CD4-positive, CD25-positive, alpha-beta regulatory T cell (primary cell): ENCODE measurements around the gene FCER1G. TPM values are rescaled to one million over a fixed set of nuclear protein-coding genes. Genes with fewer than 3 reads are reported as not detected.

Source experiments
- ATAC-seq, 2 donors: fragments of 150-1000 bp; cut with Tn5 transposase; one replicate each; pipeline ENCODE4 v1.10.0; 2021; ENCODE audit warnings: low read depth in 2 of 2, moderate number of reproducible peaks in 2 of 2, moderate library complexity in 1 of 2
- DNase-seq, 3 donors: peaks; one replicate each; pipeline versions ENCODE4 v3.0.0 to v3.0.0-alpha.2; 2012 to 2022; ENCODE audit warnings: mixed read lengths in 1 of 3
- H3K27ac ChIP-seq: one replicate; pipeline ENCODE4 v1.7.0; 2013; ENCODE audit warnings: mild to moderate bottlenecking, low read length; ENCODE audit not compliant: insufficient read depth, poor library complexity, severe bottlenecking
- H3K27me3 ChIP-seq: one replicate; pipeline ENCODE4 v1.7.0; 2013; ENCODE audit warnings: low read length; ENCODE audit not compliant: control insufficient read depth, insufficient read depth
- H3K36me3 ChIP-seq: one replicate; pipeline ENCODE4 v1.7.0; 2013; ENCODE audit warnings: mild to moderate bottlenecking, low read length, moderate library complexity; ENCODE audit not compliant: control insufficient read depth, insufficient read depth
- H3K4me1 ChIP-seq: 2 replicates; pipeline ENCODE4 v1.7.0; 2013; ENCODE audit warnings: mild to moderate bottlenecking, low read length; ENCODE audit not compliant: insufficient read depth, control insufficient read depth, poor library complexity, severe bottlenecking
- H3K4me3 ChIP-seq: one replicate; pipeline ENCODE4 v1.7.0; 2013; ENCODE audit warnings: low read depth, mild to moderate bottlenecking, low read length, moderate library complexity
- H3K9me3 ChIP-seq, 2 experiments: 1 replicate in 1 of 2; 2 replicates in 1 of 2; pipeline ENCODE4 v1.7.0; 2013; ENCODE audit warnings: low read length in 2 of 2, mild to moderate bottlenecking in 1 of 2, moderate library complexity in 1 of 2; ENCODE audit not compliant: control insufficient read depth in 2 of 2
- H3K27ac Mint-ChIP-seq, 3 donors: one replicate each; pipeline ENCODE4 v1.8.0; 2020 to 2022; ENCODE audit warnings: mild to moderate bottlenecking in 3 of 3, mixed read lengths in 3 of 3, moderate library complexity in 2 of 3
- H3K27me3 Mint-ChIP-seq: one replicate; pipeline ENCODE4 v1.8.0; 2022; ENCODE audit warnings: mild to moderate bottlenecking, mixed read lengths
- H3K36me3 Mint-ChIP-seq: one replicate; pipeline ENCODE4 v1.8.0; 2020; ENCODE audit warnings: mixed read lengths
- H3K4me1 Mint-ChIP-seq, 4 donors: one replicate each; pipeline ENCODE4 v1.8.0; 2020 to 2022; ENCODE audit warnings: mixed read lengths in 4 of 4, mild to moderate bottlenecking in 1 of 4
- H3K4me3 Mint-ChIP-seq, 4 donors: one replicate each; pipeline ENCODE4 v1.8.0; 2020 to 2022; ENCODE audit warnings: mild to moderate bottlenecking in 4 of 4, mixed read lengths in 4 of 4, moderate library complexity in 3 of 4
- H3K9me3 Mint-ChIP-seq, 7 donors: one replicate each; pipeline ENCODE4 v1.8.0; 2020 to 2022; ENCODE audit warnings: mixed read lengths in 7 of 7, mild to moderate bottlenecking in 3 of 7, moderate library complexity in 2 of 7
- polyA plus RNA-seq, 4 donors: library from polyadenylated mRNA; unstranded; fragments of 300-500 nt; fragmentation: Illumina TruSeq; gene quantifications; one replicate each; pipeline ENCODE4 v1.2.3, GENCODE V29; 2021
- total RNA-seq: library from RNA; stranded (reverse); gene quantifications from one replicate; pipeline ENCODE4 v1.2.3, GENCODE V29; 2022

Gene FCER1G
- total and polyA plus RNA-seq, 5 donors from 2014 or later, result 2.9 to 121 (median 96.3) TPM

GRCh38 chr1:161196521-161197451 is 18.3 kb upstream of the FCER1G start:
- Histone ChIP-seq H3K27ac (no peak overlapping the region), H3K4me1 (peaks cover 35% of the 10 kb centered on the region), H3K27me3 (no peaks in the 10 kb centered on the region), H3K36me3 (no peaks in the 10 kb centered on the region), H3K9me3 (no peaks in the 10 kb centered on the region), H3K4me3 (no peak overlapping the region)
- Mint-ChIP-seq H3K9me3 (no peaks in the 10 kb centered on the region), H3K4me3 (peak overlapping the region in 1 of 4 donors; percentile 25), H3K27ac (peak overlapping the region in 2 of 3 donors; percentile 46 to 48), H3K36me3 (peaks cover 3% of the 10 kb centered on the region), H3K27me3 (no peaks in the 10 kb centered on the region), H3K4me1 (peaks cover 7 to 59% (median 33%) of the 10 kb centered on the region in 4 donors)
- no peak for ATAC-seq
- no peak for DNase-seq

DNA sequence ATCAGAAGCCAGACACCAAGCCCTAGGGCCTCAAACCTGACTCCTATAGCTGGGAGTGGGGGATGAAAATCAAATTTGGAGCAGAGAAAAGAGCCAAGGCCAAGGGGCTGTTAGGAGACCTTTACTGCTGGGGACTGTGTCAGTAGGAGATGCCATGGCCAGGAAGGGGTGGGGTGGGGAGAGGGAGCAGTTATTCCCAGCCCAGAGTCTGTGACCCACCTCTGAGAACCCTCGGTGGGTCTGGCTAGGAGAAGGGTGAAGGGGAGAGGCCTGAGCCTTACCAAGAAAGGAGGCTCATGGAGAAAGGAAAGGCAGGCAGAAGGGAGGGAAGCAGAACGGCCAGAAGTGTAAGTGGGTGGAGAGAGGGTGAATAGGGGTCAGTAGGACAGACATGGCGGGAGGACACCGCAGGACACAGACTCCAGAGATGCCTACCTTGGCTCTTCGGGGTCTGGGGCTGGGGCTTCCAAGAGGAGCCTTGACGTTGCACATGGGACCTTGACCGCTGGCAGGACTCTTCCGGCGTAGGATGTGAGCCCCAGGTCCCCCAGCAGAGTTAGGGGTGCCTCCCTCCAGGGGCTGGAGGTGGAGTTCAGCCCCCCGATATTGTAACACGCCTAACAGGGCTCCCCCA is 17.4 kb upstream of the FCER1G start:
- Mint-ChIP-seq H3K9me3 (no peaks in the 10 kb centered on the region), H3K4me1 (peaks cover 9 to 58% (median 32%) of the 10 kb centered on the region in 4 donors), H3K4me3 (no peak overlapping the region), H3K27ac (peak overlapping the region in 2 of 3 donors; percentile 46 to 69), H3K27me3 (no peaks in the 10 kb centered on the region), H3K36me3 (peaks cover 4% of the 10 kb centered on the region)
- no peaks in the 10 kb centered on the region for H3K27me3 ChIP-seq
- H3K27ac ChIP-seq, result no peak overlapping the region
- H3K4me3 ChIP-seq, result no peak overlapping the region
- ATAC-seq, result no peak
- H3K9me3 ChIP-seq, result no peaks in the 10 kb centered on the region
- no peak for DNase-seq
- no peaks in the 10 kb centered on the region for H3K36me3 ChIP-seq
- H3K4me1 ChIP-seq, result peaks cover 35% of the 10 kb centered on the region

- Histone ChIP-seq H3K27me3 (no peaks in the 10 kb centered on the region), H3K4me1 (peaks cover 38% of the 10 kb centered on the region), H3K9me3 (no peaks in the 10 kb centered on the region), H3K4me3 (no peak overlapping the region), H3K27ac (no peak overlapping the region), H3K36me3 (peaks cover under 1% of the 10 kb centered on the region)
- Mint-ChIP-seq H3K36me3 (peaks cover 3% of the 10 kb centered on the region), H3K27me3 (no peaks in the 10 kb centered on the region), H3K9me3 (no peaks in the 10 kb centered on the region), H3K4me3 (no peak overlapping the region), H3K4me1 (peaks cover 7 to 58% (median 29%) of the 10 kb centered on the region in 4 donors), H3K27ac (no peak overlapping the region)
- DNase-seq (no peak), ATAC-seq (no peak)
Measured at GRCh38 chr1:161198194-161198896, 16.8 kb upstream of the FCER1G start.

DNA sequence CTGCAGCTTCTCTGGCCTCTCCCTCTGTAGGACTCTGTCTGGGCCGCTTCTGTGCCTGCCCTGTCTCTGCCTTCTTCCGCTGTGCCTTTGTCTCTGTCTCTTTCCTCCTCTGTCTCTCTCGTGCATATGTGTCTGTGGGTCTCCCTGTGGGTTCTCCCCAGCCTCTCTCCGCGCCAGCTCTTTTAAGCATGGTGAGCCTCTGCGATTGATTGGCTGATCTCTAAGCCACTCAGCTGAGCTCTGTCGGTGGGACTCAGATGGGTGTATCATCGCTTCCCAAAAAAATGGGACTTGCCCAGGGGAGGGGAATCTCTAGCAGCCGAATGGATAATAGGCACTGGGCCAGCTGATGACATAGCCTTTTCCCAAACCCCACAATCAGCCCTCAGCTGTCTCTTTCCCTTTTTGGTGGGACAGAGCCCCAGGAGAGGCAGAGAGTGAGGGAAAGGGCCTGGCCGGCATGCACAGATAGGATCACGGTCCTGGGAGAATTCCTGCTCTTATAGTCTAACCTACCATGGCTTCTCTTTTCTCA is 16.1 kb upstream of the FCER1G start, which contains the start of gene ADAMTS4:
TSS of gene ADAMTS4 (minus strand) at position 158 of the 535 bp plus-strand sequence. CDS start 427 bp downstream, outside the sequence.
- Histone ChIP-seq H3K27me3 (no peaks in the 10 kb centered on the region), H3K27ac (peak within 1 kb of the TSS; percentile 90), H3K9me3 (no peaks in the 10 kb centered on the region), H3K4me1 (peaks cover 44% of the 10 kb centered on the region), H3K4me3 (peak within 1 kb of the TSS; percentile 61), H3K36me3 (peaks cover 6% of the 10 kb centered on the region)
- H3K27ac Mint-ChIP-seq, result peak within 1 kb of the TSS; percentile 98 to 99 (median 99)
- peak within 1 kb of the TSS in 3 of 4 donors; percentile 15 to 69 (median 39) for H3K4me3 Mint-ChIP-seq
- ATAC-seq (no peak), DNase-seq (no peak)
- H3K36me3 Mint-ChIP-seq, result peaks cover 4% of the 10 kb centered on the region
- no peaks in the 10 kb centered on the region for H3K9me3 Mint-ChIP-seq
- H3K4me1 Mint-ChIP-seq, result peaks cover 9 to 64% (median 33%) of the 10 kb centered on the region in 4 donors
- H3K27me3 Mint-ChIP-seq, result peaks cover under 1% of the 10 kb centered on the region

- H3K27me3 Mint-ChIP-seq, result peaks cover 4% of the 10 kb centered on the region
- Histone ChIP-seq H3K9me3 (no peaks in the 10 kb centered on the region), H3K27ac (peak overlapping the region; percentile 90), H3K36me3 (peaks cover 8% of the 10 kb centered on the region), H3K27me3 (no peaks in the 10 kb centered on the region), H3K4me1 (peaks cover 47% of the 10 kb centered on the region), H3K4me3 (peak overlapping the region; percentile 61)
- H3K9me3 Mint-ChIP-seq, result no peaks in the 10 kb centered on the region
- H3K27ac Mint-ChIP-seq, result peak overlapping the region; percentile 98 to 99 (median 99)
- ATAC-seq, result no peak
- peaks cover 11% of the 10 kb centered on the region for H3K36me3 Mint-ChIP-seq
- H3K4me3 Mint-ChIP-seq, result peak overlapping the region; percentile 7 to 97 (median 82)
- no peak for DNase-seq
- peaks cover 15 to 69% (median 40%) of the 10 kb centered on the region in 4 donors for H3K4me1 Mint-ChIP-seq
Measured at GRCh38 chr1:161199506-161200139, 15.5 kb upstream of the FCER1G start.

DNA sequence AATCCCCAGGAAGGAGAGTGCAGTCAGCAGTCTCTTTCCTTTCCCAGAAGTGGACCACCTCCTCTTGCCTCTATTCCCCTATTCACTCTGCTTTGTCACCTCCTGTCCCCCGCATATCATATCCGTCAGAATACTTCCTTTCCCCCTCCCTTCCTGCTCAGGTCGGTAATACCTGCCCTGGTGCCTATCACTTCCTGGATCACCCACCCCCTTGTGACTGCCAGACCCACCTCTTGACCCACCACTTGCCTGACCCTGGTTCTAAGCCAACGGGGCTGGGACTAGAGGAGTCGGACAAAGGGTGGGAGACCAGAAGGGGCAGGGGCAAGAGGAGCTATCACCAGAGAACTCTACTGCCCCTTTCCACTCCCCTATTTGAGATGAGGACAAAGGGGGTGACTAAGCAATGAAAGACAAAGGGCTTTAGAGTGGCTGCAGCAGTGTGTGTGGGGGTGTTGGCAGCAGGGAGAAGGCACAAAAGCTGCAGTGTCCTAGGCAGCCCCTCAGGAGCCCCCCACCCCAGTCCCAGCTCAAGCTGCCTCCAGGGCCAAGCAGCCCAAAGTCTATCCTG is 14.6 kb upstream of the FCER1G start:
- H3K27me3 ChIP-seq, result no peaks in the 10 kb centered on the region
- peak overlapping the region; percentile 98 to 99 (median 99) for H3K27ac Mint-ChIP-seq
- no peak for ATAC-seq
- peaks cover 52% of the 10 kb centered on the region for H3K4me1 ChIP-seq
- H3K27ac ChIP-seq, result peak overlapping the region; percentile 90
- H3K9me3 ChIP-seq, result no peaks in the 10 kb centered on the region
- H3K4me1 Mint-ChIP-seq, result peaks cover 20 to 67% (median 44%) of the 10 kb centered on the region in 4 donors
- H3K4me3 ChIP-seq, result peak overlapping the region; percentile 61
- no peaks in the 10 kb centered on the region for H3K9me3 Mint-ChIP-seq
- peaks cover 4% of the 10 kb centered on the region for H3K27me3 Mint-ChIP-seq
- peaks cover 15% of the 10 kb centered on the region for H3K36me3 ChIP-seq
- DNase-seq, result peak in 2 of 3 donors; percentile 34 to 75
- H3K4me3 Mint-ChIP-seq, result peak overlapping the region; percentile 85 to 98 (median 96)
- H3K36me3 Mint-ChIP-seq, result peaks cover 16% of the 10 kb centered on the region
